GM19099 (cell line): ENCODE results near the gene CPNE7.

ENCODE experiments used
- POLR2A ChIP-seq: IDR thresholded peaks from 3 replicates; pipeline ENCODE4 v1.6.1; 2011; ENCODE audit warnings: low read depth; ENCODE audit not compliant: insufficient read length; ENCODE audit errors: extremely low read depth

The CPNE7 gene

GRCh38 chr16:89575247-89576152, at the start of gene CPNE7:
Gene CPNE7, plus strand, starts transcription at chr16:89575758. Its CDS starts 140 bp downstream, at chr16:89575898.
- peak; percentile 48 for TF ChIP-seq POLR2A

DNA sequence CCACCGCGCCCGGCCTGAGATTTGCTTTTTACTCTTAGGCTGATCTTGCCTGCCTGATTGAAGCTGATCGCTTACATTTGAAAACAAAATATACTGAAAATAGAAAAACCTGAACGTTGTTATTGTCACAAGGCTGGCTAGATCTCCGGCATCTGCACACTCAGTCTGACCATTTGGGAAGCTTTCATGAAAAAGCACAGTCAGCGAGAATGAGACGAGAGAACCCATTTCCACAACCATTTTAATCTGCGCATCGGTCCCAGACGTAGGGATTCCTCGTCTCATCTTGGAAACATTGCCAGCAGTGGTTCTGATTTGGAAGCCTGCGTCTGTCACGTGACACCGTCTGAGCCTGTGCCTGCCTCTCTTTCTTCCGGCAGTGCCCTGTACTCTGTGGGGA, 46.5 kb upstream of the CPNE7 start:
- TF ChIP-seq POLR2A = no peak

DNA sequence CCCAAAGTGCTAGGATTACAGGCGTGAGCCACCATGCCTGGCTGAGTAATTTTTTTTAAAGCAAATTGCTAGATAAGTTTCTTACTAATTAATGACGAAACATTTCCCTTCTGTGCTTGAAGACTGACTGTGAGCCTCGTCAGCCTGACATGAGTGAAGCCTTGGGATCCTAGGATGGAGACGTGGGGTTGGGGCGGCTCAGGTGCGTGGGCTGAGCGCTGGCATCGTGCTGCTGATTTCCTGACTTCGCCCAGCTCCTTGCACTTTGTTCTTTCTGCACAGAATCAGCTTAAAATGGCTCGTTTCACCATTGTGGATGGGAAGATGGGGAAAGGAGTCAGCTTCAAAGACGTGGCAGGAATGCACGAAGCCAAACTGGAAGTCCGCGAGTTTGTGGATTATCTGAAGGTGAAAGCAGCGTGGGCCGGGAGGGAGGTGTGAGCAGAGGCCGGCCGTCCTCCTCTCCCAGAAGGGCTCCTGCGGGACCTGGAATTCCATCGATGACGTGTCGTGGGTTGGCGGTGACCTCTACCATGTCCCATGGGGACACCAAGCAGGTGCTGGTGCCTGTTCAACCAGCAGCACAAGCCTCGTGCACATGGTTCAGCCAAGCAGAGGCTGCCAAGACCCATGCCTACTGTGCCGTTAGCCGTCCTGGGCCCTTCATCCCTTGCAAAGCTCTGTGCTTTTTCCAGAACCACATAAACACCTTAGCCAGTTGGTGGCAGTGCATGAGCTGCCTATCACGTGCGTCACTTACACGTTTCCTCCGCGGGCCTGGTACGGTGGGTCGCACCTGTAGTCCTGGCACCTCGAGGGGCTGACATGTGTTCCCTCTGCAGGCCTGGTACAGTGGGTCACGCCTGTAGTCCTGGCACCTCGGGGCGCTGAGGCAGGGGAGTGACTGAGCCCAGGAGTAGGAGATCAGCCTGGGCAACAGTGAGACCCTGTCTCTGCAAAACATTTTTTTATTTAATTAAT, 44.9 kb upstream of the CPNE7 start:
- TF ChIP-seq POLR2A = no peak

DNA sequence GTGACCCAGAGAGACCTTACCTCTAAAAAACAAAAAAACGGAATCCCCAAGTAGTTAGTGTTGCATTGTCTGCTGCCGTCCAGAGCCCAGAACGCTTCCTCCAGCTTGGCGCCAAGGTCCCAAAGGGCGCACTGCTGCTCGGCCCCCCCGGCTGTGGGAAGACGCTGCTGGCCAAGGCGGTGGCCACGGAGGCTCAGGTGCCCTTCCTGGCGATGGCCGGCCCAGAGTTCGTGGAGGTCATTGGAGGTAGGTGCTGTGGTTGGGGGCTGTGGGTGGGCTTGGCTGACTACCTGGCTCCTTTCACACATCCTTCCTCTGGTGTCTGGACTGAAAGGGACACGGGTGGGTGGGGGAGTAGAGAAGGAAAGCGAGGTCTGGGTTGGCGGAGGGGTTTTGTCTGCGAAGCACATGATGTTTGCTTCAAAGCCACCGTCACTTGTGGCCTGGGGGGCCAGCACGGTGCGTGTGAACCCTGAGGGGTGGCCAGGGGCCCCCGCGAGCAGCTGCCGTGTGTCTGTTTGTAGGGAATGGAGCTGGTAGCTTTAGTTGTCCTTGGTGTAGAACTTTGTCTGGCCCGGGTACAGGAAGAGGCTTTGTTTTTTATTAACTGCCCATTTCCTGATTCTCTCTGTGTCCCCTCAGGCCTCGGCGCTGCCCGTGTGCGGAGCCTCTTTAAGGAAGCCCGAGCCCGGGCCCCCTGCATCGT, 43.6 kb upstream of the CPNE7 start:
- TF ChIP-seq POLR2A = no peak

DNA sequence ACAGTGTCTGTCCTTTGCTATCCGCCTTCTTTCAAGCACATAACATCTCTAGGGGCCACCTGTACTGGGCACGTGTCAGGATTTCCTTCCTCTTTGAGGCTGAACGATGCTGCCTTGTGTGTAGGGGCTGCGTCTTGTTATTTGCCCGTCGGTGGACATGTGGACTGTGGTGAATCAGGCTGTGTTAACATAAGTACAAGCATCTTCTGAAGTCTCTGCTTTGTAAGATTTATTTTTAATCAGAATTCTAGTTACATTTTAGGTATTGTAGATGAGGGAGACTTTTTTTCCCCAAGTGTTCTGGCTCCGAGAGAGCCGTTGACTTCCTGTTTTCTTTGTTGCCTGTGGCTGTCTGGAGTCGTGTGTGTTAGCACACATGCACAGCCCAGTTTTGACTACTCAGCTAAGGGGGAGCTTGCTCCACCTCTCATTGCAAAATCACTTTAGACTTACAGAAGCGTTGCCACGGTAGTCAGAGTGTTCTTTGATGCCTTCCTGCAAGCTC, 41.3 kb upstream of the CPNE7 start:
- TF ChIP-seq POLR2A = no peak

DNA sequence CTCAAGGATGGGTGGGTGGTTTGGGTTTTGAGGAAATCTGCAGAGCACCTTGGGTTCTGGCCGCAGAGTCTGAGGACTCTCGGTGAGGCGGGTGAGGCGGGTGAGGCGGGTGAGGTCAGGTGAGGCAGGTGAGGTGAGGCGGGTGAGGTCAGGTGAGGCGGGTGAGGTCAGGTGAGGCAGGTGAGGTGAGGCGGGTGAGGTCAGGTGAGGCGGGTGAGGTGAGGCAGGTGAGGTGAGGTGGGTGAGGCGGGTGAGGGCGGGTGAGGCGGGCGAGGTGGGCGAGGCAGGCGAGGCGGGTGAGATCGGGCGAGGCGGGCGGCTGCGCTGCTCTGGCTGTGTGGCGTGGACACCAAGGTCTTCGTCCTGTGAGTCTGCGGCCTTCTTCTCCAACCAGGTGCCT, 39.2 kb upstream of the CPNE7 start:
- TF ChIP-seq POLR2A = no peak

- TF ChIP-seq POLR2A = no peak
These were observed 38.5 kb upstream of the CPNE7 start for GRCh38 chr16:89536886-89537548.

DNA sequence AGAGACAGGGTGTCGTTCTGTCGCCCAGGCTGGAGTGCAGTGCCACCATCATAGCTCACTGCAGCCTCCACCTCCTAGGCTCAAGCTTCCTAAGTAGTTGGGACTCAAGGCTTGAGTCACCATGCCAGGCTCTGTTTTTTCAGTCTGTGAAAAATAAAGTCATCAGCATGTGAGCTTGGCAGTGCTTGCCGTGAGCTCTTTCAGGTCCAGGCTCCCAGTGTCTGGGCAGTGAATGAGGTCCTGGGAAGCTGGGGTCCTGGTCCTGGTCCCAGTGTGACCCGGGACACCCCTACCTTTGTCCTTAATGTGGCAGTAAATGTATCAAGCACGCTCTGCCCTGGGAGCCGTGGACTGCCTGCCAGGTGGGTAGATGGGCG, 38.0 kb upstream of the CPNE7 start:
- TF ChIP-seq POLR2A = no peak

GRCh38 chr16:89538286-89538685, 37.3 kb upstream of the CPNE7 start:
- no peak for TF ChIP-seq POLR2A

GRCh38 chr16:89540557-89540956, 35.0 kb upstream of the CPNE7 start:
- TF ChIP-seq POLR2A = no peak

DNA sequence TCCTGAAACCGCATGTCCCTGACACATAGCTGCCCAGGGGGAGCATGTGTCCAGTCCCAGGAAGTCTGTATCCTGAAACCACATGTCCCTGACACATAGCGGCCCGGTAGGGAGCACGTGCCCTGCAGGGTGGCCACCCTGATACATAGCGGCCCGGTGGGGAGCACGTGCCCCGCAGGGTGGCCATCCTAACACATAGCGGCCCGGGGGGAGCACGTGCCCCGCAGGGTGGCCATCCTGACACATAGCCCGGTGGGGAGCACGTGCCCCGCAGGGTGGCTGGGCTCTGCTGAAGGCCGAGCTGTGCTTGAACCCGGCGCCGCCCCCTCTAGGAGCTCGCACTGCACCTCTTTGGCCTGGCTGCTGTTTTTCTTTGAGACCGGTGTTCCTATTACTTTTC, 33.8 kb upstream of the CPNE7 start:
- no peak for TF ChIP-seq POLR2A

- no peak for TF ChIP-seq POLR2A
These were observed 31.4 kb upstream of the CPNE7 start for GRCh38 chr16:89544113-89544512.

- no peak for TF ChIP-seq POLR2A
These were observed 30.9 kb upstream of the CPNE7 start for GRCh38 chr16:89544713-89545043.

DNA sequence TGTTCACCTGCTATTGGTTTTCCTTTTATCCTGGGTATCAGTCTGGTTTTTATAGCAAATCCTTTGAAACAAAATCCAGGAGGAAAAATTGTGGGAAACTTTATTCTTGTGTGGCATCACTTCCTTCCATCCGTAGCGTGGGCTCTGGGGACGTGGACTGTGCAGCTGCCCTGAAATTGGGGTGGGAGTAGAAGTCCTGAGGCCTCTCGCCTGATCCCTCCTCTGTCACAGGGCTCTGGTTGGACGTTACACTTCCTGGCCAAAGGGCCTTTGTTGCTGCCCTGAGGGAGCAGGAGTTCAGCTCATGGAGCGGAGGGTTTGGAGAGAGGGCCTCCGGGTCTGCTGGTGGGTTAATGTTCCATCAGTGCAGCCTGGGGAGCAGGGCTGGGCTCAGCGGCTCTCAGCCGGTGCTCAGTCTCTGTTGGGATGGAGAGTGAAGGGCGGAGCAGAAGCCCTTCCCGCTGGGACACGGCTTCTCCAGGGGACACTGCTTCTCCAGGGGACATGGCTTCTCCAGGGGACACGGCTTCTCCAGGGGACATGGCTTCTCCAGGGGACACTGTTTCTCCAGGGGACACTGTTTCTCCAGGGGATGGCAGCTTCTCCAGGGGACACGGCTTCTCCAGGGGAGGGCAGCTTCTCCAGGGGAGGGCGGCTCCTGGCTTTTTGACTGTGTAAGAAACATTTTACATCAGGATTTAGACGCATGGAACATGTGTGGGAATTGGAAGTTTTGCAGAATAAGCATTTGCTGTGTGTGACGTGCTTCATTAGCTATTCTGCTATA, 30.3 kb upstream of the CPNE7 start:
- no peak for TF ChIP-seq POLR2A
